Measurements from ENCODE around the gene LAMA3. TPM values are rescaled to one million over a fixed set of nuclear protein-coding genes. Genes with fewer than 3 reads are reported as not detected.

The LAMA3 gene
- total and polyA plus RNA-seq, 2 of the 13 experiments (the other 11 are each of a cell fraction or from before 2014, with no cell fraction given) = 0.45 to 2.2 TPM

DNA sequence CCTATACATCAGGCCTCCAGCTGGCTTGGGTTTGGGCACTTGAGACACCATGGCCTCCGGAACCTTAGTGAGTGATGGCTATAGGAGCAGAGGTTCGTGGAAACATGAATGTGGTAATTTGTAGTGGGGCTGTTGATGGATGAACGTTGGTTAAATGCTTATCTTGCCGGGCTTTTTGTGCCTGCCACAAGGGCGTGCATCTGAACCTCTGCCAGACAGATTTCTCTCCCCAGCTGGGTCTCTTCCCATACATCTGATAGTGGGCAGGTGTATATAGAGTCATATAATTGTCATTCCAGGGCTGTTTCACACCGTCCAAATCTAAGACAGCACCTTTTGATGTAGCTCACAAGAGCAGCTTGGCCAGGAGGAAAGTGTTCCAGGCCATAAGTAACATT is 14.7 kb downstream of the LAMA3 start:
- 13% methylated on average over 6 of the region's 6 CpGs for WGBS (ENCODE audit: low lambda C conversion rate)
- ChIA-PET POLR2A (no interaction called here), CTCF (ENCODE audit: low intra/inter-chr PET ratio, low total read pairs) (interaction anchor here (1.3 to 1.4 kb wide), 2 partner anchors 82 to 205 kb away, joined by 4 to 29 read pairs; no protein-coding TSS in a partner anchor)
- Histone ChIP-seq H3K79me2 (ENCODE audit: insufficient read depth, low read length) (no peaks in the 10 kb centered on the region), H3K9ac (ENCODE audit: insufficient read depth, low read depth, low read length) (no peak overlapping the region), H4K20me1 (ENCODE audit: insufficient read depth, low read length) (no peaks in the 10 kb centered on the region), H3K9me3 (ENCODE audit: low read length) (no peaks in the 10 kb centered on the region; the same call in 1 of the 2 replicates), H3K27me3 (ENCODE audit: control insufficient read depth in 1 of 2, insufficient read depth in 2 of 2, low read length in 2 of 2) (peaks cover 2 to 7% of the 10 kb centered on the region in 2 experiments; a peak in 3 of 5 replicates), H3K4me1 (ENCODE audit: insufficient read depth, low read length) (no peaks in the 10 kb centered on the region), H2AFZ (ENCODE audit: low read length) (no peak overlapping the region), H3K27ac (ENCODE audit: extremely low read length, insufficient read depth, low read length) (no peak overlapping the region), H3K4me3 (replicated peaks in 1 of 3; ENCODE audit: insufficient read depth in 1 of 3, low read depth in 2 of 3, low read length in 3 of 3) (no peak overlapping the region), H3K36me3 (replicated peaks in 1 of 2; ENCODE audit: control insufficient read depth in 1 of 2, insufficient read depth in 2 of 2, low read length in 2 of 2) (no peaks in the 10 kb centered on the region), H3K4me2 (ENCODE audit: low read depth, low read length) (no peak overlapping the region)
- no TSS peak for BruUV-seq (replicated peaks)
- intact Hi-C loops (cut with micrococcal nuclease; ENCODE audit: unreplicated experiment) (loop anchor here (1.0 to 10.0 kb wide), 4 partner anchors 62 to 413 kb away; no protein-coding TSS in a partner anchor), in situ Hi-C loops (cut with HindIII; ENCODE audit: extremely low pct_ligation_motif_present, low pct_unique_long_range_greater_than_20kb) (loop anchor here (5.0 to 10.0 kb wide), 2 partner anchors 82 to 189 kb away; no protein-coding TSS in a partner anchor)
- DNase-seq (ENCODE audit: low spot score) (no peak), ATAC-seq (no peak), FAIRE-seq (no peak)
- TF ChIP-seq SRSF1 (optimal IDR thresholded peaks at IDR 0.05; ENCODE audit: low read depth, low read length) = no peak
- TF ChIP-seq, protein P1, sequence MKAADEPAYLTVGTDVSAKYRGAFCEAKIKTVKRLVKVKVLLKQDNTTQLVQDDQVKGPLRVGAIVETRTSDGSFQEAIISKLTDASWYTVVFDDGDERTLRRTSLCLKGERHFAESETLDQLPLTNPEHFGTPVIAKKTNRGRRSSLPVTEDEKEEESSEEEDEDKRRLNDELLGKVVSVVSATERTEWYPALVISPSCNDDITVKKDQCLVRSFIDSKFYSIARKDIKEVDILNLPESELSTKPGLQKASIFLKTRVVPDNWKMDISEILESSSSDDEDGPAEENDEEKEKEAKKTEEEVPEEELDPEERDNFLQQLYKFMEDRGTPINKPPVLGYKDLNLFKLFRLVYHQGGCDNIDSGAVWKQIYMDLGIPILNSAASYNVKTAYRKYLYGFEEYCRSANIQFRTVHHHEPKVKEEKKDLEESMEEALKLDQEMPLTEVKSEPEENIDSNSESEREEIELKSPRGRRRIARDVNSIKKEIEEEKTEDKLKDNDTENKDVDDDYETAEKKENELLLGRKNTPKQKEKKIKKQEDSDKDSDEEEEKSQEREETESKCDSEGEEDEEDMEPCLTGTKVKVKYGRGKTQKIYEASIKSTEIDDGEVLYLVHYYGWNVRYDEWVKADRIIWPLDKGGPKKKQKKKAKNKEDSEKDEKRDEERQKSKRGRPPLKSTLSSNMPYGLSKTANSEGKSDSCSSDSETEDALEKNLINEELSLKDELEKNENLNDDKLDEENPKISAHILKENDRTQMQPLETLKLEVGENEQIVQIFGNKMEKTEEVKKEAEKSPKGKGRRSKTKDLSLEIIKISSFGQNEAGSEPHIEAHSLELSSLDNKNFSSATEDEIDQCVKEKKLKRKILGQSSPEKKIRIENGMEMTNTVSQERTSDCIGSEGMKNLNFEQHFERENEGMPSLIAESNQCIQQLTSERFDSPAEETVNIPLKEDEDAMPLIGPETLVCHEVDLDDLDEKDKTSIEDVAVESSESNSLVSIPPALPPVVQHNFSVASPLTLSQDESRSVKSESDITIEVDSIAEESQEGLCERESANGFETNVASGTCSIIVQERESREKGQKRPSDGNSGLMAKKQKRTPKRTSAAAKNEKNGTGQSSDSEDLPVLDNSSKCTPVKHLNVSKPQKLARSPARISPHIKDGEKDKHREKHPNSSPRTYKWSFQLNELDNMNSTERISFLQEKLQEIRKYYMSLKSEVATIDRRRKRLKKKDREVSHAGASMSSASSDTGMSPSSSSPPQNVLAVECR (CRISPR knock-in tag; IDR thresholded peaks at IDR 0.05; ENCODE audit: borderline replicate concordance) = no peak
- TF ChIP-seq HDAC6 (IDR thresholded peaks at IDR 0.05; ENCODE audit: low read depth, low read length) = no peak
- TF ChIP-seq MZF1 (CRISPR knock-in tag; IDR thresholded peaks at IDR 0.05; ENCODE audit: borderline replicate concordance) = no peak
- TF ChIP-seq, protein P2, sequence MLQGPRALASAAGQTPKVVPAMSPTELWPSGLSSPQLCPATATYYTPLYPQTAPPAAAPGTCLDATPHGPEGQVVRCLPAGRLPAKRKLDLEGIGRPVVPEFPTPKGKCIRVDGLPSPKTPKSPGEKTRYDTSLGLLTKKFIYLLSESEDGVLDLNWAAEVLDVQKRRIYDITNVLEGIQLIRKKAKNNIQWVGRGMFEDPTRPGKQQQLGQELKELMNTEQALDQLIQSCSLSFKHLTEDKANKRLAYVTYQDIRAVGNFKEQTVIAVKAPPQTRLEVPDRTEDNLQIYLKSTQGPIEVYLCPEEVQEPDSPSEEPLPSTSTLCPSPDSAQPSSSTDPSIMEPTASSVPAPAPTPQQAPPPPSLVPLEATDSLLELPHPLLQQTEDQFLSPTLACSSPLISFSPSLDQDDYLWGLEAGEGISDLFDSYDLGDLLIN (CRISPR knock-in tag; IDR thresholded peaks at IDR 0.05; ENCODE audit: borderline replicate concordance) = no peak
- TF ChIP-seq MIXL1 (CRISPR knock-in tag; IDR thresholded peaks at IDR 0.05) = no peak
- TF ChIP-seq KLF12 (CRISPR knock-in tag; IDR thresholded peaks at IDR 0.05; ENCODE audit: borderline replicate concordance) = no peak
- no peak for TF ChIP-seq FOSL1 (CRISPR knock-in tag; IDR thresholded peaks at IDR 0.05; ENCODE audit: borderline replicate concordance)
- no peak for TF ChIP-seq PRDM15 (CRISPR knock-in tag; IDR thresholded peaks at IDR 0.05)
